ENCODE measurements around the gene FRS2. TPM values are rescaled to one million over a fixed set of nuclear protein-coding genes. Genes with fewer than 3 reads are reported as not detected.

FRS2 gene
- total RNA-seq, 1 experiment from 2014 or later, result 33.7 TPM

DNA sequence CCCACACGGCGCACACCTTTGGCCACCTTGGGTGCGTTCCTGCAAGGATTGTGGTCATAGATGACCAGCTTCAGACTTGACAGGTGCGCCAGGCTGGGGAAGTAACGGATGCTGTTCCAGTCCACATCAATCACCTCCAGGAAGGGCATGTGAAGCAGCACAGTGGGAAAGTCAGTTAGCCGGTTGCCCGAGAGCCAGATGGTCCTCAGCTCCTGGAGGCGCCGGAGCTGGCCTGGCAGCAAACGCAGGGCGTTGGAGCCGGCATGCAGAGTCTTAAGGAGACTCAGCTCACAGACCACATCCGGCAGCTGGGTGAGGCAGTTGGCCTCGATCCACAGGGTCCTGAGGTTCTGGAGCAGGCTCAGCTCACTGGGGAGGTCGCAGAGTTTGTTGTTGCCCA, 139.9 kb downstream of the FRS2 start:
- no peak overlapping the region for H2AK5ac ChIP-seq (ENCODE audit: insufficient read length, low read length)
- Mint-ChIP-seq H3K27ac (no peak overlapping the region), H3K4me1 (peaks cover 3% of the 10 kb centered on the region in 2 experiments; a peak in 2 of 4 replicates), H3K4me3 (no peak overlapping the region), H3K9me3 (no peaks in the 10 kb centered on the region), H3K36me3 (ENCODE audit: insufficient read depth in 1 of 3, low read depth in 3 of 3) (no peaks in the 10 kb centered on the region), H3K27me3 (ENCODE audit: low read depth) (no peaks in the 10 kb centered on the region; the same call in 1 of the 2 replicates)
- H3K79me2 ChIP-seq (ENCODE audit: insufficient read depth, low read length), result no peaks in the 10 kb centered on the region
- H2BK12ac ChIP-seq (ENCODE audit: insufficient read length, low read depth, low read length), result no peak overlapping the region
- H3T11ph ChIP-seq (ENCODE audit: low read length), result no peak overlapping the region
- H3K27ac ChIP-seq (ENCODE audit: insufficient read length, low read depth, low read length), result no peak overlapping the region
- no peaks in the 10 kb centered on the region for H3K9me3 ChIP-seq (ENCODE audit: control insufficient read depth, low read depth, low read length)
- H2BK15ac ChIP-seq (ENCODE audit: low read depth, low read length), result no peak overlapping the region
- no peak for DNase-seq
- no peak overlapping the region for H3K4me2 ChIP-seq (ENCODE audit: insufficient read depth, insufficient read length, low read length)
- H3K4ac ChIP-seq (ENCODE audit: low read depth, low read length), result no peak overlapping the region
- no peak overlapping the region for H2AFZ ChIP-seq (ENCODE audit: low read length)
- no peak overlapping the region for H3K18ac ChIP-seq (ENCODE audit: insufficient read length, low read depth, low read length)
- no peak overlapping the region for H4K5ac ChIP-seq (ENCODE audit: insufficient read length, low read depth, low read length)
- H3K4me1 ChIP-seq (ENCODE audit: insufficient read depth, low read length), result no peaks in the 10 kb centered on the region
- H3K23ac ChIP-seq (ENCODE audit: insufficient read length, low read depth, low read length), result no peak overlapping the region
- no peak overlapping the region for H3K9ac ChIP-seq (ENCODE audit: extremely low read depth, insufficient read length, low read length)
- no peak overlapping the region for H3K56ac ChIP-seq (ENCODE audit: insufficient read length, low read depth, low read length)
- no peaks in the 10 kb centered on the region for H3K79me1 ChIP-seq (ENCODE audit: insufficient read depth, low read depth, low read length, poor library complexity, severe bottlenecking)
- no peaks in the 10 kb centered on the region for H4K20me1 ChIP-seq (ENCODE audit: control insufficient read depth, insufficient read depth, insufficient read length)
- H3K27me3 ChIP-seq (ENCODE audit: insufficient read depth, low read length), result no peaks in the 10 kb centered on the region
- H2BK120ac ChIP-seq (ENCODE audit: low read depth, low read length, poor library complexity, severe bottlenecking), result no peak overlapping the region
- H2BK5ac ChIP-seq (ENCODE audit: insufficient read length, low read length), result no peak overlapping the region
- H4K91ac ChIP-seq (ENCODE audit: insufficient read length, low read depth, low read length), result no peak overlapping the region
- WGBS (ENCODE audit: extremely low coverage, insufficient read length, low lambda C conversion rate), result no CpG with 5 or more reads among the region's 15 CpGs
- TF ChIP-seq, protein P1, sequence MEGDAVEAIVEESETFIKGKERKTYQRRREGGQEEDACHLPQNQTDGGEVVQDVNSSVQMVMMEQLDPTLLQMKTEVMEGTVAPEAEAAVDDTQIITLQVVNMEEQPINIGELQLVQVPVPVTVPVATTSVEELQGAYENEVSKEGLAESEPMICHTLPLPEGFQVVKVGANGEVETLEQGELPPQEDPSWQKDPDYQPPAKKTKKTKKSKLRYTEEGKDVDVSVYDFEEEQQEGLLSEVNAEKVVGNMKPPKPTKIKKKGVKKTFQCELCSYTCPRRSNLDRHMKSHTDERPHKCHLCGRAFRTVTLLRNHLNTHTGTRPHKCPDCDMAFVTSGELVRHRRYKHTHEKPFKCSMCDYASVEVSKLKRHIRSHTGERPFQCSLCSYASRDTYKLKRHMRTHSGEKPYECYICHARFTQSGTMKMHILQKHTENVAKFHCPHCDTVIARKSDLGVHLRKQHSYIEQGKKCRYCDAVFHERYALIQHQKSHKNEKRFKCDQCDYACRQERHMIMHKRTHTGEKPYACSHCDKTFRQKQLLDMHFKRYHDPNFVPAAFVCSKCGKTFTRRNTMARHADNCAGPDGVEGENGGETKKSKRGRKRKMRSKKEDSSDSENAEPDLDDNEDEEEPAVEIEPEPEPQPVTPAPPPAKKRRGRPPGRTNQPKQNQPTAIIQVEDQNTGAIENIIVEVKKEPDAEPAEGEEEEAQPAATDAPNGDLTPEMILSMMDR (conservative IDR thresholded peaks at IDR 0.05), result no peak
- H3K14ac ChIP-seq (ENCODE audit: insufficient read depth, low read length), result no peak overlapping the region
- no peaks in the 10 kb centered on the region for H3K23me2 ChIP-seq (ENCODE audit: insufficient read length, low read depth, low read length, poor library complexity, severe bottlenecking)
- no peak overlapping the region for H2BK20ac ChIP-seq (ENCODE audit: low read depth, low read length, poor library complexity, severe bottlenecking)
- no peak overlapping the region for H4K8ac ChIP-seq (replicated peaks; ENCODE audit: insufficient read length, low read depth, low read length)
